Measurements from ENCODE around the gene SCOC. TPM values are rescaled to one million over a fixed set of nuclear protein-coding genes. Genes with fewer than 3 reads are reported as not detected.

SCOC gene
- total and polyA plus RNA-seq, 2 of the 13 experiments (the other 11 are each of a cell fraction or from before 2014, with no cell fraction given): 43.8 to 65.2 TPM

DNA sequence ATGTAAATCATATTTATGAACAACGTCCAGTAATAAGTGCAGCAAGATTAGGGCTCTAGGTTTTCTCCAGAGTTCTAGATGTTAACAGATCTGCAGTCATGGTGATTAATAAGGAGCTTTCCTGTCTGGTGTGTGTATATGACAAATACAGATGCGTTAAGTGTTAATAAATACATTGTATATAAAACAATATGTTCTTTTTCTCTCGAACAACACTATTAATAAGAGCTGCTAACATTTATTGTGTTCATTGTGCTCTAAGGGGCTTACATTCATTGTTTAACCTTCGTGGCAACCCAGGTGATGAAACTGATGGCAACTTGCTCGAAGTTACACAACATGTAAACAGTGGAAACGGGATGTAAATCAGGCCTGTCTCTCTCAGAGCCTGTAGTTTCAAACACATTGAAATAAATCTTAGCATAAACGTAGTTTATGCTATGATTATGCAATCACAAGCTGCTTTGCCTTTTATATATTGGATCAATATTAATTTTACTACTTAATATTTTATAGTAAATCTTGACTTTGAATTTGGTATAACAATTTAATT lies 54.5 kb downstream of the SCOC start (continued):
- no peak for TF ChIP-seq MTA1 (CRISPR knock-in tag; IDR thresholded peaks at IDR 0.05; ENCODE audit: borderline replicate concordance)
- no peak for TF ChIP-seq HDAC2 (CRISPR knock-in tag; IDR thresholded peaks at IDR 0.05)
- TF ChIP-seq NFE2L2 (IDR thresholded peaks at IDR 0.05; ENCODE audit: low read length): no peak
- no peak for TF ChIP-seq RBFOX2 (IDR thresholded peaks at IDR 0.05; ENCODE audit: low read depth, low read length)
- TF ChIP-seq, protein P1, sequence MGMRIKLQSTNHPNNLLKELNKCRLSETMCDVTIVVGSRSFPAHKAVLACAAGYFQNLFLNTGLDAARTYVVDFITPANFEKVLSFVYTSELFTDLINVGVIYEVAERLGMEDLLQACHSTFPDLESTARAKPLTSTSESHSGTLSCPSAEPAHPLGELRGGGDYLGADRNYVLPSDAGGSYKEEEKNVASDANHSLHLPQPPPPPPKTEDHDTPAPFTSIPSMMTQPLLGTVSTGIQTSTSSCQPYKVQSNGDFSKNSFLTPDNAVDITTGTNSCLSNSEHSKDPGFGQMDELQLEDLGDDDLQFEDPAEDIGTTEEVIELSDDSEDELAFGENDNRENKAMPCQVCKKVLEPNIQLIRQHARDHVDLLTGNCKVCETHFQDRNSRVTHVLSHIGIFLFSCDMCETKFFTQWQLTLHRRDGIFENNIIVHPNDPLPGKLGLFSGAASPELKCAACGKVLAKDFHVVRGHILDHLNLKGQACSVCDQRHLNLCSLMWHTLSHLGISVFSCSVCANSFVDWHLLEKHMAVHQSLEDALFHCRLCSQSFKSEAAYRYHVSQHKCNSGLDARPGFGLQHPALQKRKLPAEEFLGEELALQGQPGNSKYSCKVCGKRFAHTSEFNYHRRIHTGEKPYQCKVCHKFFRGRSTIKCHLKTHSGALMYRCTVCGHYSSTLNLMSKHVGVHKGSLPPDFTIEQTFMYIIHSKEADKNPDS (CRISPR knock-in tag; IDR thresholded peaks at IDR 0.05): no peak
- peak; percentile 24; the same call in 1 of the 2 replicates for TF ChIP-seq HMG20A (CRISPR knock-in tag; IDR thresholded peaks at IDR 0.05; ENCODE audit: borderline replicate concordance)
- TF ChIP-seq, protein P2, sequence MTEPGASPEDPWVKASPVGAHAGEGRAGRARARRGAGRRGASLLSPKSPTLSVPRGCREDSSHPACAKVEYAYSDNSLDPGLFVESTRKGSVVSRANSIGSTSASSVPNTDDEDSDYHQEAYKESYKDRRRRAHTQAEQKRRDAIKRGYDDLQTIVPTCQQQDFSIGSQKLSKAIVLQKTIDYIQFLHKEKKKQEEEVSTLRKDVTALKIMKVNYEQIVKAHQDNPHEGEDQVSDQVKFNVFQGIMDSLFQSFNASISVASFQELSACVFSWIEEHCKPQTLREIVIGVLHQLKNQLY (CRISPR knock-in tag; IDR thresholded peaks at IDR 0.05): no peak
- TF ChIP-seq ZNF484 (CRISPR knock-in tag; IDR thresholded peaks at IDR 0.05; ENCODE audit: borderline replicate concordance, low read depth): no peak
- no peak for TF ChIP-seq ZNF556 (CRISPR knock-in tag; IDR thresholded peaks at IDR 0.05; ENCODE audit: borderline replicate concordance)
- TF ChIP-seq ZSCAN25 (CRISPR knock-in tag; IDR thresholded peaks at IDR 0.05): no peak
- TF ChIP-seq KLF13 (CRISPR knock-in tag; IDR thresholded peaks at IDR 0.05): no peak
- TF ChIP-seq, protein P3, sequence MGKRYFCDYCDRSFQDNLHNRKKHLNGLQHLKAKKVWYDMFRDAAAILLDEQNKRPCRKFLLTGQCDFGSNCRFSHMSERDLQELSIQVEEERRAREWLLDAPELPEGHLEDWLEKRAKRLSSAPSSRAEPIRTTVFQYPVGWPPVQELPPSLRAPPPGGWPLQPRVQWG (CRISPR knock-in tag; IDR thresholded peaks at IDR 0.05; ENCODE audit: borderline replicate concordance, low read depth): no peak
- no peak for TF ChIP-seq ZNF367 (CRISPR knock-in tag; IDR thresholded peaks at IDR 0.05; ENCODE audit: borderline replicate concordance)
- TF ChIP-seq, protein P4, sequence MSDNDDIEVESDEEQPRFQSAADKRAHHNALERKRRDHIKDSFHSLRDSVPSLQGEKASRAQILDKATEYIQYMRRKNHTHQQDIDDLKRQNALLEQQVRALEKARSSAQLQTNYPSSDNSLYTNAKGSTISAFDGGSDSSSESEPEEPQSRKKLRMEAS (IDR thresholded peaks at IDR 0.05): no peak
- no peak for TF ChIP-seq KDM5B (CRISPR knock-in tag; IDR thresholded peaks at IDR 0.05; ENCODE audit: borderline replicate concordance)
- TF ChIP-seq FLYWCH1 (CRISPR knock-in tag; IDR thresholded peaks at IDR 0.05): no peak
- no peak for TF ChIP-seq PHF21A (CRISPR knock-in tag; IDR thresholded peaks at IDR 0.05)
- TF ChIP-seq HNF4A (CRISPR knock-in tag; IDR thresholded peaks at IDR 0.05): 0 out of 2 replicates have a peak, but pooled peaks have one; percentile 2
- peak; percentile 68; the same call in 1 of the 2 replicates for TF ChIP-seq TGIF2 (CRISPR knock-in tag; IDR thresholded peaks at IDR 0.05)
- no peak for TF ChIP-seq ZNF232 (CRISPR knock-in tag; IDR thresholded peaks at IDR 0.05; ENCODE audit: borderline replicate concordance)
- TF ChIP-seq, protein P5, sequence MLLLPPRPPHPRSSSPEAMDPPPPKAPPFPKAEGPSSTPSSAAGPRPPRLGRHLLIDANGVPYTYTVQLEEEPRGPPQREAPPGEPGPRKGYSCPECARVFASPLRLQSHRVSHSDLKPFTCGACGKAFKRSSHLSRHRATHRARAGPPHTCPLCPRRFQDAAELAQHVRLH (CRISPR knock-in tag; IDR thresholded peaks at IDR 0.05; ENCODE audit: borderline replicate concordance, low read depth): no peak
- TF ChIP-seq, protein P6, sequence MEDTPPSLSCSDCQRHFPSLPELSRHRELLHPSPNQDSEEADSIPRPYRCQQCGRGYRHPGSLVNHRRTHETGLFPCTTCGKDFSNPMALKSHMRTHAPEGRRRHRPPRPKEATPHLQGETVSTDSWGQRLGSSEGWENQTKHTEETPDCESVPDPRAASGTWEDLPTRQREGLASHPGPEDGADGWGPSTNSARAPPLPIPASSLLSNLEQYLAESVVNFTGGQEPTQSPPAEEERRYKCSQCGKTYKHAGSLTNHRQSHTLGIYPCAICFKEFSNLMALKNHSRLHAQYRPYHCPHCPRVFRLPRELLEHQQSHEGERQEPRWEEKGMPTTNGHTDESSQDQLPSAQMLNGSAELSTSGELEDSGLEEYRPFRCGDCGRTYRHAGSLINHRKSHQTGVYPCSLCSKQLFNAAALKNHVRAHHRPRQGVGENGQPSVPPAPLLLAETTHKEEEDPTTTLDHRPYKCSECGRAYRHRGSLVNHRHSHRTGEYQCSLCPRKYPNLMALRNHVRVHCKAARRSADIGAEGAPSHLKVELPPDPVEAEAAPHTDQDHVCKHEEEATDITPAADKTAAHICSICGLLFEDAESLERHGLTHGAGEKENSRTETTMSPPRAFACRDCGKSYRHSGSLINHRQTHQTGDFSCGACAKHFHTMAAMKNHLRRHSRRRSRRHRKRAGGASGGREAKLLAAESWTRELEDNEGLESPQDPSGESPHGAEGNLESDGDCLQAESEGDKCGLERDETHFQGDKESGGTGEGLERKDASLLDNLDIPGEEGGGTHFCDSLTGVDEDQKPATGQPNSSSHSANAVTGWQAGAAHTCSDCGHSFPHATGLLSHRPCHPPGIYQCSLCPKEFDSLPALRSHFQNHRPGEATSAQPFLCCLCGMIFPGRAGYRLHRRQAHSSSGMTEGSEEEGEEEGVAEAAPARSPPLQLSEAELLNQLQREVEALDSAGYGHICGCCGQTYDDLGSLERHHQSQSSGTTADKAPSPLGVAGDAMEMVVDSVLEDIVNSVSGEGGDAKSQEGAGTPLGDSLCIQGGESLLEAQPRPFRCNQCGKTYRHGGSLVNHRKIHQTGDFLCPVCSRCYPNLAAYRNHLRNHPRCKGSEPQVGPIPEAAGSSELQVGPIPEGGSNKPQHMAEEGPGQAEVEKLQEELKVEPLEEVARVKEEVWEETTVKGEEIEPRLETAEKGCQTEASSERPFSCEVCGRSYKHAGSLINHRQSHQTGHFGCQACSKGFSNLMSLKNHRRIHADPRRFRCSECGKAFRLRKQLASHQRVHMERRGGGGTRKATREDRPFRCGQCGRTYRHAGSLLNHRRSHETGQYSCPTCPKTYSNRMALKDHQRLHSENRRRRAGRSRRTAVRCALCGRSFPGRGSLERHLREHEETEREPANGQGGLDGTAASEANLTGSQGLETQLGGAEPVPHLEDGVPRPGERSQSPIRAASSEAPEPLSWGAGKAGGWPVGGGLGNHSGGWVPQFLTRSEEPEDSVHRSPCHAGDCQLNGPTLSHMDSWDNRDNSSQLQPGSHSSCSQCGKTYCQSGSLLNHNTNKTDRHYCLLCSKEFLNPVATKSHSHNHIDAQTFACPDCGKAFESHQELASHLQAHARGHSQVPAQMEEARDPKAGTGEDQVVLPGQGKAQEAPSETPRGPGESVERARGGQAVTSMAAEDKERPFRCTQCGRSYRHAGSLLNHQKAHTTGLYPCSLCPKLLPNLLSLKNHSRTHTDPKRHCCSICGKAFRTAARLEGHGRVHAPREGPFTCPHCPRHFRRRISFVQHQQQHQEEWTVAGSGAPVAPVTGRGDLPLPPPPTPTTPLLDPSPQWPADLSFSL (CRISPR knock-in tag; IDR thresholded peaks at IDR 0.05): no peak
